NOMO-1 treated with DMSO at 0.1 percent for 48 hours (cell line): ENCODE measurements around the gene HSPG2.
A peak's percentile ranks its signal among the peaks of the same experiment; 100 is the strongest.
"Not testable (repeated sequence)": the region's sequence is repeated elsewhere in the genome, so short reads cannot be mapped to it uniquely, and the experiment has no call there.

ENCODE experiments used
- DNase-seq: peaks from one replicate; lab custom pipeline; 2025; ENCODE audit not compliant: unreplicated experiment; lab: John Stamatoyannopoulos, UW

Gene HSPG2

GRCh38 chr1:21914880-21915640 lies 22.1 kb downstream of the HSPG2 start:
- DNase-seq, result no peak

GRCh38 chr1:21914450-21914849 lies 22.7 kb downstream of the HSPG2 start:
- DNase-seq, result no peak

GRCh38 chr1:21913763-21914162 lies 23.3 kb downstream of the HSPG2 start:
- DNase-seq, result no peak

- no peak for DNase-seq
Observed at GRCh38 chr1:21913258-21913657, 23.9 kb downstream of the HSPG2 start.

- DNase-seq, result no peak
Observed at GRCh38 chr1:21912038-21912758, 24.9 kb downstream of the HSPG2 start.

GRCh38 chr1:21911205-21912001 lies 25.7 kb downstream of the HSPG2 start:
- no peak for DNase-seq

- DNase-seq, result no peak
Observed at GRCh38 chr1:21910558-21911204, 26.4 kb downstream of the HSPG2 start.

GRCh38 chr1:21909787-21910503 lies 27.2 kb downstream of the HSPG2 start:
- peak; percentile 42 for DNase-seq

GRCh38 chr1:21909286-21909759 lies 27.8 kb downstream of the HSPG2 start:
- no peak for DNase-seq

GRCh38 chr1:21907737-21908534 lies 29.2 kb downstream of the HSPG2 start:
- not testable (repeated sequence) for DNase-seq

GRCh38 chr1:21907079-21907418 lies 30.1 kb downstream of the HSPG2 start:
- no peak for DNase-seq

GRCh38 chr1:21906173-21907078 lies 30.7 kb downstream of the HSPG2 start:
- no peak for DNase-seq

GRCh38 chr1:21904704-21905520 lies 32.2 kb downstream of the HSPG2 start:
- DNase-seq, result no peak

- DNase-seq, result no peak
Observed at GRCh38 chr1:21904454-21904703, 32.7 kb downstream of the HSPG2 start.

- no peak for DNase-seq
Observed at GRCh38 chr1:21903638-21904453, 33.3 kb downstream of the HSPG2 start.

- DNase-seq, result no peak
Observed at GRCh38 chr1:21902026-21903012, 34.8 kb downstream of the HSPG2 start.
